Esophagus squamous epithelium (tissue), 5 donors: ENCODE measurements around the gene HNRNPUL2. TPM values are rescaled to one million over a fixed set of nuclear protein-coding genes. Genes with fewer than 3 reads are reported as not detected.
"Not testable (repeated sequence)": the region's sequence is repeated elsewhere in the genome, so short reads cannot be mapped to it uniquely, and the experiment has no call there.

Experiments used
- DNase-seq: peaks from one replicate; lab custom pipeline; 2025; lab: John Stamatoyannopoulos, UW
- H3K27ac ChIP-seq, 4 donors: fragments of 200-600 bp; sonication (generic); one replicate each; pipeline ENCODE4 v1.5.1; 2016 to 2019; ENCODE audit warnings: mild to moderate bottlenecking in 1 of 4
- H3K27me3 ChIP-seq, 4 donors: fragments of 200-600 bp; sonication (generic); 1 replicate in 3 of 4; 2 replicates in 1 of 4; pipeline versions ENCODE4 v1.5.1 to v1.6.0; 2017 to 2021; ENCODE audit warnings: antibody characterized with exemption in 1 of 4
- H3K36me3 ChIP-seq, 3 donors: fragments of 200-600 bp; sonication (generic); one replicate each; pipeline ENCODE4 v1.5.1; 2016 to 2019
- H3K4me1 ChIP-seq, 3 donors: fragments of 200-600 bp; sonication (generic); one replicate each; pipeline ENCODE4 v1.5.1; 2017 to 2019
- H3K4me3 ChIP-seq, 4 donors: fragments of 200-600 bp; sonication (generic); 1 replicate in 3 of 4; 2 replicates in 1 of 4; pipeline ENCODE4 v1.5.1; 2016 to 2019; ENCODE audit warnings: mild to moderate bottlenecking in 2 of 4, moderate library complexity in 1 of 4
- H3K9me3 ChIP-seq, 3 donors: fragments of 200-600 bp; sonication (generic); one replicate each; pipeline ENCODE4 v1.5.1; 2016 to 2019
- POLR2A ChIP-seq, 4 donors: fragments of 450-650 bp; IDR thresholded peaks; one replicate each; pipeline ENCODE4 v1.6.1; 2017; ENCODE audit warnings: antibody characterized with exemption in 4 of 4, mild to moderate bottlenecking in 4 of 4, moderate library complexity in 3 of 4
- WGBS, 2 donors: methylation state at CpG; one replicate each; pipeline ENCODE4 v1.1.5; 2018; 5-methylcytosine and 5-hydroxymethylcytosine counted together
- intact Hi-C: fragments of 100-400 bp; cut with DNase I; formaldehyde crosslinking; loops from one replicate; pipeline ENCODE4 v1.15.0; 2022
- total RNA-seq, 4 donors: library from RNA; depleted of rRNA; stranded (reverse); fragments of >200 nt; gene quantifications; one replicate each; pipeline ENCODE4 v1.1.0, GENCODE V29; 2016
- TF ChIP-seq, protein P1 (sequence below), 6 experiments: fragments of 450-650 bp in 4 of 6; fragments of 200-600 bp in 2 of 6; sonication (generic) in 2 of 6; IDR thresholded peaks; one replicate each; pipeline ENCODE4 v1.5.1; 2016 to 2019; ENCODE audit warnings: antibody characterized with exemption in 6 of 6, mild to moderate bottlenecking in 4 of 6, moderate library complexity in 4 of 6
- donor health status: DM: yes; HTN: yes; CAD: no.

Gene HNRNPUL2
- total RNA-seq, 4 donors from 2014 or later: 14.4 to 33.0 (median 26.4) TPM

- 63 to 86% methylated on average over 2 of the region's 2 CpGs for WGBS, 2 donors
- Histone ChIP-seq H3K4me3 (no peak overlapping the region), H3K27me3 (no peaks in the 10 kb centered on the region), H3K36me3 (peaks cover 0 to 76% (median 18%) of the 10 kb centered on the region in 3 donors), H3K27ac (no peak overlapping the region), H3K9me3 (no peaks in the 10 kb centered on the region), H3K4me1 (peaks cover 15 to 45% (median 23%) of the 10 kb centered on the region in 3 donors)
- DNase-seq: no peak
- TF ChIP-seq, protein P1, sequence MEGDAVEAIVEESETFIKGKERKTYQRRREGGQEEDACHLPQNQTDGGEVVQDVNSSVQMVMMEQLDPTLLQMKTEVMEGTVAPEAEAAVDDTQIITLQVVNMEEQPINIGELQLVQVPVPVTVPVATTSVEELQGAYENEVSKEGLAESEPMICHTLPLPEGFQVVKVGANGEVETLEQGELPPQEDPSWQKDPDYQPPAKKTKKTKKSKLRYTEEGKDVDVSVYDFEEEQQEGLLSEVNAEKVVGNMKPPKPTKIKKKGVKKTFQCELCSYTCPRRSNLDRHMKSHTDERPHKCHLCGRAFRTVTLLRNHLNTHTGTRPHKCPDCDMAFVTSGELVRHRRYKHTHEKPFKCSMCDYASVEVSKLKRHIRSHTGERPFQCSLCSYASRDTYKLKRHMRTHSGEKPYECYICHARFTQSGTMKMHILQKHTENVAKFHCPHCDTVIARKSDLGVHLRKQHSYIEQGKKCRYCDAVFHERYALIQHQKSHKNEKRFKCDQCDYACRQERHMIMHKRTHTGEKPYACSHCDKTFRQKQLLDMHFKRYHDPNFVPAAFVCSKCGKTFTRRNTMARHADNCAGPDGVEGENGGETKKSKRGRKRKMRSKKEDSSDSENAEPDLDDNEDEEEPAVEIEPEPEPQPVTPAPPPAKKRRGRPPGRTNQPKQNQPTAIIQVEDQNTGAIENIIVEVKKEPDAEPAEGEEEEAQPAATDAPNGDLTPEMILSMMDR (IDR thresholded peaks at IDR 0.05): no peak
- no peak for TF ChIP-seq POLR2A (IDR thresholded peaks at IDR 0.05)
- intact Hi-C loops: no loop called here
Observed at GRCh38 chr11:62732830-62733229, 5.6 kb upstream of the HNRNPUL2 start.

- H3K9me3 ChIP-seq, intact Hi-C loops, DNase-seq, H3K27me3 ChIP-seq: not testable (repeated sequence)
- H3K27ac ChIP-seq: peak overlapping the region in 3 of 4 donors; percentile 92 to 99 (median 94)
- H3K4me1 ChIP-seq: peaks cover 17 to 57% (median 23%) of the 10 kb centered on the region in 3 donors
- WGBS, 2 donors: 42 to 56% methylated on average over 11 to 14 of the region's 14 CpGs
- peak overlapping the region; percentile 72 to 93 (median 77) for H3K4me3 ChIP-seq
- peaks cover 0 to 49% (median 1%) of the 10 kb centered on the region in 3 donors for H3K36me3 ChIP-seq
Observed at GRCh38 chr11:62730076-62730475, 2.8 kb upstream of the HNRNPUL2 start.

GRCh38 chr11:62728171-62728988 lies 1.1 kb upstream of the HNRNPUL2 start, which contains the start of gene TTC9C:
Gene TTC9C (plus strand): TSS chr11:62728486. CDS start chr11:62728849, 363 bp downstream.
- Histone ChIP-seq H3K27ac (peak within 1 kb of the TSS; percentile 92 to 99 (median 94)), H3K27me3 (no peaks in the 10 kb centered on the region), H3K36me3 (peaks cover 2 to 41% (median 3%) of the 10 kb centered on the region in 3 donors), H3K4me1 (peaks cover 29 to 74% (median 31%) of the 10 kb centered on the region in 3 donors), H3K4me3 (peak within 1 kb of the TSS; percentile 72 to 93 (median 77)), H3K9me3 (no peaks in the 10 kb centered on the region)
- WGBS, 2 donors: 0 to 1% methylated on average over 10 to 23 of the region's 29 CpGs
- intact Hi-C loops: loop anchor here (5.0 to 10.0 kb wide), 2 partner anchors 34 to 136 kb away; partner anchors contain the start of gene POLR2G
- peak in 2 of 4 donors; percentile 56 to 81 for TF ChIP-seq POLR2A (IDR thresholded peaks at IDR 0.05)
- TF ChIP-seq, protein P1 (IDR thresholded peaks at IDR 0.05): no peak
- peak; percentile 56 for DNase-seq

DNA sequence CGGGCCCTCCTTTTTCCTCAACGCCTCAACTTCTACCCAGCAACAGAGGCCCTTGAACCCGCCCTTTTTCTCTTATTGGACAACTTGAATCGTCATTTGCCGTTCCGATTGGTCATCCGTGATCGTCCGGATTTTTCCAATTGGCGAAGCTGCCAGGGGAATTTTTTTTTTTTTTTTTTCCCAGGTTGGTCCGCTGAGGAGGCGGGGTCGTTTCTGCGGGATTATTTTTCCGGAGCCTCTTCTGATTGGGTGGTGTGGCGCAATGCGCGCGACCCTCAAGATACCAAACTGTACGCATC lies 564 bp upstream of the HNRNPUL2 start:
- Histone ChIP-seq H3K36me3 (peaks cover 8 to 41% (median 8%) of the 10 kb centered on the region in 3 donors), H3K4me1 (peaks cover 29 to 73% (median 31%) of the 10 kb centered on the region in 3 donors), H3K9me3 (no peaks in the 10 kb centered on the region), H3K4me3 (peak overlapping the region; percentile 72 to 93 (median 77)), H3K27me3 (no peaks in the 10 kb centered on the region), H3K27ac (peak overlapping the region; percentile 92 to 99 (median 94))
- TF ChIP-seq POLR2A (IDR thresholded peaks at IDR 0.05): no peak
- TF ChIP-seq, protein P1 (IDR thresholded peaks at IDR 0.05): no peak
- peak; percentile 78 for DNase-seq
- intact Hi-C loops: loop anchor here (5.0 to 10.0 kb wide), 2 partner anchors 34 to 137 kb away; partner anchors contain the start of gene POLR2G
- 1% methylated on average over 20 of the region's 20 CpGs for WGBS, 2 donors

GRCh38 chr11:62726915-62727164 lies 417 bp downstream of the HNRNPUL2 start:
- intact Hi-C loops: loop anchor here (5.0 to 10.0 kb wide), 2 partner anchors 35 to 138 kb away; partner anchors contain the start of gene POLR2G
- WGBS, 2 donors: no CpG with 5 or more reads among the region's 37 CpGs

More at GRCh38 chr11:62726915-62727164, 417 bp downstream of the HNRNPUL2 start:
- peaks cover 28 to 67% (median 29%) of the 10 kb centered on the region in 3 donors for H3K4me1 ChIP-seq
- peak overlapping the region; percentile 92 to 99 (median 94) for H3K27ac ChIP-seq
- DNase-seq: no peak
- H3K9me3 ChIP-seq: no peaks in the 10 kb centered on the region
- peak overlapping the region; percentile 72 to 93 (median 77) for H3K4me3 ChIP-seq
- H3K36me3 ChIP-seq: peaks cover 17 to 42% (median 17%) of the 10 kb centered on the region in 3 donors
- H3K27me3 ChIP-seq: no peaks in the 10 kb centered on the region
- no peak for TF ChIP-seq POLR2A (IDR thresholded peaks at IDR 0.05)
- TF ChIP-seq, protein P1 (IDR thresholded peaks at IDR 0.05): peak in 2 of 6 experiments; percentile 2 to 13
